Body of pancreas (tissue), 4 donors: ENCODE measurements around the gene HCFC1R1.

ENCODE experiments used
- CTCF ChIP-seq, 7 experiments: fragments of 450-650 bp in 4 of 7; fragments of 200-600 bp in 3 of 7; sonication (generic) in 3 of 7; IDR thresholded peaks; one replicate each; pipeline ENCODE4 v1.5.1; 2016 to 2019; ENCODE audit warnings: antibody characterized with exemption in 7 of 7
- POLR2A ChIP-seq, 3 donors: fragments of 450-650 bp; IDR thresholded peaks; one replicate each; pipeline ENCODE4 v1.6.1; 2016; ENCODE audit warnings: antibody characterized with exemption in 3 of 3, mild to moderate bottlenecking in 2 of 3

GRCh38 chr16:3050487-3050886 lies 26.7 kb upstream of the HCFC1R1 start:
- TF ChIP-seq CTCF (IDR thresholded peaks at IDR 0.05) (no peak), POLR2A (IDR thresholded peaks at IDR 0.05) (no peak)
